ENCODE data around the gene P2RX7.

P2RX7 gene

GRCh38 chr12:121135320-121135719, 2.6 kb downstream of the P2RX7 start:
- H3K36me3 Mint-ChIP-seq (ENCODE audit: low read depth), result no peaks in the 10 kb centered on the region
- no peak for TF ChIP-seq CTCF (IDR thresholded peaks at IDR 0.05)

GRCh38 chr12:121137512-121137911, 4.8 kb downstream of the P2RX7 start:
- DNase-seq, result no peak
- H3K27ac Mint-ChIP-seq, result no peak overlapping the region

More at GRCh38 chr12:121135320-121135719, 2.6 kb downstream of the P2RX7 start:
- Mint-ChIP-seq H3K27ac (no peak overlapping the region), H3K4me1 (peaks cover 29% of the 10 kb centered on the region), H3K27me3 (ENCODE audit: low read depth, poor library complexity) (peaks cover 11% of the 10 kb centered on the region), H3K4me3 (no peak overlapping the region), H3K9me3 (no peaks in the 10 kb centered on the region)
- no peak for DNase-seq

GRCh38 chr12:121138284-121138683, 5.6 kb downstream of the P2RX7 start:
- H3K36me3 Mint-ChIP-seq (ENCODE audit: low read depth), result no peaks in the 10 kb centered on the region
- H3K27me3 Mint-ChIP-seq (ENCODE audit: low read depth, poor library complexity), result peaks cover 4% of the 10 kb centered on the region
- no peak overlapping the region for H3K27ac Mint-ChIP-seq
- peaks cover 6% of the 10 kb centered on the region for H3K9me3 Mint-ChIP-seq
- no peak for DNase-seq
- peaks cover 6% of the 10 kb centered on the region for H3K4me1 Mint-ChIP-seq
- TF ChIP-seq CTCF (IDR thresholded peaks at IDR 0.05), result no peak
- no peak overlapping the region for H3K4me3 Mint-ChIP-seq

More at GRCh38 chr12:121137512-121137911, 4.8 kb downstream of the P2RX7 start:
- H3K9me3 Mint-ChIP-seq, result peaks cover 4% of the 10 kb centered on the region
- H3K4me1 Mint-ChIP-seq, result peaks cover 13% of the 10 kb centered on the region
- TF ChIP-seq CTCF (IDR thresholded peaks at IDR 0.05), result no peak
- H3K4me3 Mint-ChIP-seq, result no peak overlapping the region
- H3K27me3 Mint-ChIP-seq (ENCODE audit: low read depth, poor library complexity), result peaks cover 7% of the 10 kb centered on the region
- H3K36me3 Mint-ChIP-seq (ENCODE audit: low read depth), result no peaks in the 10 kb centered on the region

GRCh38 chr12:121139286-121139685, 6.6 kb downstream of the P2RX7 start:
- Mint-ChIP-seq H3K36me3 (ENCODE audit: low read depth) (no peaks in the 10 kb centered on the region), H3K9me3 (peaks cover 6% of the 10 kb centered on the region), H3K4me1 (no peaks in the 10 kb centered on the region), H3K4me3 (no peak overlapping the region), H3K27me3 (ENCODE audit: low read depth, poor library complexity) (peaks cover 4% of the 10 kb centered on the region), H3K27ac (no peak overlapping the region)
- TF ChIP-seq CTCF (IDR thresholded peaks at IDR 0.05), result no peak
- no peak for DNase-seq

- Mint-ChIP-seq H3K27ac (peak overlapping the region; percentile 85), H3K4me3 (no peak overlapping the region), H3K9me3 (peaks cover 16% of the 10 kb centered on the region), H3K27me3 (ENCODE audit: low read depth, poor library complexity) (peaks cover 17% of the 10 kb centered on the region), H3K4me1 (no peaks in the 10 kb centered on the region), H3K36me3 (ENCODE audit: low read depth) (no peaks in the 10 kb centered on the region)
- TF ChIP-seq CTCF (IDR thresholded peaks at IDR 0.05), result no peak
- no peak for DNase-seq
These were observed 9.7 kb downstream of the P2RX7 start for GRCh38 chr12:121142171-121142950.

GRCh38 chr12:121144416-121144914, 11.8 kb downstream of the P2RX7 start:
- Mint-ChIP-seq H3K9me3 (peaks cover 20% of the 10 kb centered on the region), H3K4me1 (no peaks in the 10 kb centered on the region), H3K36me3 (ENCODE audit: low read depth) (no peaks in the 10 kb centered on the region), H3K4me3 (no peak overlapping the region), H3K27me3 (ENCODE audit: low read depth, poor library complexity) (peaks cover 21% of the 10 kb centered on the region), H3K27ac (no peak overlapping the region)
- TF ChIP-seq CTCF (IDR thresholded peaks at IDR 0.05), result no peak
- DNase-seq, result no peak
